GM21723 (cell line): ENCODE data around the gene GLMN.

ENCODE experiments used
- ATAC-seq: cut with Tn5 transposase; IDR thresholded peaks from one replicate; pipeline ENCODE4 v1.9.1; 2021; ENCODE audit warnings: mild to moderate bottlenecking, moderate library complexity; ENCODE audit not compliant: unreplicated experiment

The GLMN gene

GRCh38 chr1:92203105-92203504, 95.7 kb downstream of the GLMN start:
- no peak for ATAC-seq

- no peak for ATAC-seq
Observed at GRCh38 chr1:92201973-92202372, 96.8 kb downstream of the GLMN start.
